HG03469 (cell line): ENCODE measurements around the gene RUNX2.

Source experiments
- ATAC-seq: cut with Tn5 transposase; IDR thresholded peaks from one replicate; pipeline ENCODE4 v1.9.1; 2021; ENCODE audit warnings: mild to moderate bottlenecking, moderate library complexity, moderate number of reproducible peaks; ENCODE audit not compliant: unreplicated experiment

The RUNX2 gene

GRCh38 chr6:45398075-45398813 is 70.1 kb downstream of the RUNX2 start:
- ATAC-seq: no peak

- ATAC-seq: no peak
Measured at GRCh38 chr6:45400021-45400420, 71.9 kb downstream of the RUNX2 start.

GRCh38 chr6:45411959-45412358 is 83.8 kb downstream of the RUNX2 start:
- ATAC-seq: no peak

- ATAC-seq: no peak
Measured at GRCh38 chr6:45415315-45415714, 87.2 kb downstream of the RUNX2 start.

DNA sequence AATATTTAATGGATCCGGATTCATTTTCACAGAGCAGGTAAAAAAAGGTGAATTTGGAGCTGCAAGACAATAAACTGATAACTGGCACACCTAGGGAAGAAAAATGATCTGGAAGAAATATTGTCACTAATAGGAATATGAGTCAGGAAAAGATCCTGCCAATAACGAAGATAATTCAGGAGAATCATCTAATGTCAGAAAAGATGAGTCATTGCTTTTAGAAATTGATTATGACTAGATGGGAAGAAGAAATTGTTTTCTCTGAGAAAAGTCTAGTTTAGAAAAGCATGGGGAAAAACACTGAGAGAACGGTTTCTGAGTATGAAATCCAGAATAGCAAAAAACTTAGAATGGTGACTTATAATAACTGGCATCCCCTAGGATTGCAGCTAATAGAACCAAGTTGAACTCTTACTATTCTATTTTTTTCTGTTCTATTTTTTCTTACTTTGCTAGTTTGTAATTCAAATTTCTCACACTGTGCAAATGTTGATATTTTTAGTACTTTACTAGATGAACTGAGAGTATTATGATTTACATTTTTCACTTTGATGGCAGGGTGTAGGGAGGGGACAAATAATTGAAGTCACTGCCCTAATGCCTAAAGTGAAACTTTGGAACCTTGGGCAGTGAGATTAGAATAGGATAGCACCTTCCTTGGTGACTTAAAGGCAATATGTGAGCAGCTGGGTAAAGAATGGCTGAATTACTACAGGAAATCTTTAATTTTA is 87.8 kb downstream of the RUNX2 start:
- ATAC-seq: no peak

DNA sequence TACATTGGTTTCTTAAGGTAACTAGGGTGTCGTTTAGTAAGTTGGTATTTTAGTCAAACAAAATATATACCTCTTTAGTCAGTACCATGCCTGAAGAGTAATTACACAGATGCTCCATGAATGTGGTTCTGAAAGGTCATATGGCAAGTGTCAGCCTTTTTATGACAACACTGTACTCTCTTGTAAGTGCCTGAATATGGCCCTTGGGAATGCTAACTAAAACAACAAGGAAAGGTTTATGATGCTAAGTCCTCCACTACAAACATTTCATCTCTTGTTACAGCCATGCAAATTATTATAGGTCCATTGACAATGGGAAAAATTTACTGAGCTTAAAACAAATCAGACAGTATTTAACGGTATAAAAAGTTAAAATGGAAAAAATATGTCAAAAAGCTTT is 88.6 kb downstream of the RUNX2 start:
- ATAC-seq: no peak

DNA sequence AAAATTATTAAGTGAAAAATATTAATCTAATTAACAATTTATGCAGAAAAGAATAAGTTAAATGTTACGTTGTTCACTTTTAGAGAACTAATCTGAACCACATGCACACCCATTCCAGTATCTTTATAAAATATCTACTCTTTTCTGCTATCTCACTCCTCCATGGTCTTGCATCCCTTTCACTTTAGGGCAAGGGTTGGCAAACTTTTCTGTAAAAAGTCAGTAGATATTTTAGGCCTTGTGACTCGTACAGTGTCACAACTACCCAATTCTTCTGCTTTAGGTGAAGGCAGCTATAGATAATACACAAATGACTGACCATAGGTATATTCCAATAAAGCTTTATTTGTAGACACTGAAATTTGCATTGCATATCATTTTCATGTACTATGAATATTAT is 89.3 kb downstream of the RUNX2 start:
- no peak for ATAC-seq

DNA sequence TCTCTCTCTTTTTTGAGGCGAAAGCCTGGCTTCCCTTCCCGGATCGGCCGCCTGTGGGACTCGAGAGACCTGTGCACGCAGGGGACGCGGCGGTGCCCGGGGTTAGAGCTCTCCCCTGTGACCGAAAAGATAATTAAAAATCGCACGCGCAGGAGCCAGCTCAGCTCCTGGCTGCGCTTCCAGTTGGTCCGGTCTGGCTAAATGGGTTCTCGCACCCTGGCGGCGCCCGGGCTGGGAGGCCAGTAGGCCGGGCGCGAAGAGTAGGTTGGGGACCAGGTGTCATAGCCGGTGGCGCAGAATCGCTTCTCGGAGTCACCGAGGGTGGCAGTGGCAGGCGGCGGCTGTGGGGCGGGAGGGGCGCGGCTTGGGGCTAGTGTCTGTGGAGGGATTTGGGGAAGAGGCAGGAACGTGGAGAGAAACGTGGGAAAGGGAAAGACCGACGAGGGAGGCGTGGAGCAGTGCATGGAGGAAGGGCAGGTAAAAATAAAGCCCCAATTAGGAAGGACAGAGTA is 91.5 kb downstream of the RUNX2 start:
- ATAC-seq: no peak

DNA sequence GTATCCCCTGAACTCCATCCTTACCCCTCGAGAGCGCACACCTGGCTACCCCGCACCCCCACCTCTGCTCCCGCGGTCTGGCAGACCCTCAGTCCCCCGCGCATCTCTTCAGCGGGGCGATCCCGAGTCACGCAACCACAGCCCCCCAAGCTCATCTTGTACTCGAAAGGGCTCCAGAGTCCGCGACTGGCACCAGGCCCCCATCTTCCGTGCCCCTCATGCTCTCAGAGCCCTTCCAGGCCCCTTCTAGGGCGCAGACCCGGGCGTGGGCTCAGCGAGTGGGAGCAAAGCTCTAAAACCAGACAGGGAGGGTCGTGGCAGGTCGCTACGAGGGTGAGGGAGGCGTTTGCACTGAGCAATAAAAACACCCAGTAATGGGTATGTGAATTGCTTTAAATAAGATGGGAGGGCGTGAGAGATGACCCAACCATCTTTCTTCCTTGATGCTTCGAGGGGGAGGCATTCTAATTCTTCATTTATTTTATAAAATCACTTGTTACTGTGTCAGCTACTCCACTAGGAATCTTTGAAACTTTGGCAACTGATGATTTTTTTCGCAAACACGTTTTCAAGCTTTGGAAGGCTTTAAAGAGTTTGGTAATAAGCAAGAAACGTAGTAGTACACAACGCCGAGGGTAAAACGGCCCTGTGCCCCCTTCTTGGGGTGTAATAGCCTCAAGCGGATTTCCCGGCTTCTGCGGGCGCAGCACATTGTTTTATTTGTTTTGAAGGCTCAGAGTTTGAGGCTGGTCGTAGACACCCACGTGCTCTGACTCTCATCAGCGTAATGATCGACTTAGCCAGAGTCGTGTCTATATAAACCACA is 92.2 kb downstream of the RUNX2 start:
- no peak for ATAC-seq

DNA sequence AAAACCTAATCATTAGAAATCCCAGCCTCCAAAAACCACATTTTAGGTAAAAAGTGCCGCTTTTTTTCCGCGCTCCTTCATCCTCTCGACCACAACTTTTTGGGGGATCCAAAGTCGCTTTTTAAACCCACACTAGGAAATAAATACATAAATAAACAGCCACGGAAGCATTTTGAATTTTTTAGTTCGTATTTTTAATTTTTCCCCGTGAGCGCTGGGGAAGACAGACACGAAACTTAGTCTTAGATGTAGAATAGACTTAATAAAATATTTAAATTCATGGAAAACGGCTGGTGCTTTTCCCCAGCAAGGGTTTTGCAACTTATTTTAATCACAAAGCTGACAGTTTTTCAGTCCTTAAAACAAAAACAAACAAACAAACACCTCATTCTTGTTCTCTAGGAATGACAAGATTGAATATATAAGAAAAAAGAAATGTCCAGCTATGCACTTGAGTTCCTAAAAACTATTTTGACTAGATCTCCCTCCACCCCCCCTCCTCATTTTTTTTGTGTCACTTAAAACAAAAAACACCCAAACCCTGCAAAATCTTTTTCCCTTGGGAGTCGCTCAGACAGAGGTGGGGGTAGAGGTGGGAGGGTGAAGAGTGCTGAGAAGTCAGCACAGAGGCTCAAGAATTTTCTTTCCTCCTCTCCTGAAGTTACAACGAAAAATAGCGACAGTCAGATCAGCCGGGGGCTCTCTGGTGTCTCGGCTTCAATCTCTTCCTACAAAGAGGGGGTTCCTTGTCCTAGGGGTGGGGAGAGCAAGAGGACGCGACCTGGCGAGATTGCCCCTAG is 93.0 kb downstream of the RUNX2 start:
- ATAC-seq: no peak

DNA sequence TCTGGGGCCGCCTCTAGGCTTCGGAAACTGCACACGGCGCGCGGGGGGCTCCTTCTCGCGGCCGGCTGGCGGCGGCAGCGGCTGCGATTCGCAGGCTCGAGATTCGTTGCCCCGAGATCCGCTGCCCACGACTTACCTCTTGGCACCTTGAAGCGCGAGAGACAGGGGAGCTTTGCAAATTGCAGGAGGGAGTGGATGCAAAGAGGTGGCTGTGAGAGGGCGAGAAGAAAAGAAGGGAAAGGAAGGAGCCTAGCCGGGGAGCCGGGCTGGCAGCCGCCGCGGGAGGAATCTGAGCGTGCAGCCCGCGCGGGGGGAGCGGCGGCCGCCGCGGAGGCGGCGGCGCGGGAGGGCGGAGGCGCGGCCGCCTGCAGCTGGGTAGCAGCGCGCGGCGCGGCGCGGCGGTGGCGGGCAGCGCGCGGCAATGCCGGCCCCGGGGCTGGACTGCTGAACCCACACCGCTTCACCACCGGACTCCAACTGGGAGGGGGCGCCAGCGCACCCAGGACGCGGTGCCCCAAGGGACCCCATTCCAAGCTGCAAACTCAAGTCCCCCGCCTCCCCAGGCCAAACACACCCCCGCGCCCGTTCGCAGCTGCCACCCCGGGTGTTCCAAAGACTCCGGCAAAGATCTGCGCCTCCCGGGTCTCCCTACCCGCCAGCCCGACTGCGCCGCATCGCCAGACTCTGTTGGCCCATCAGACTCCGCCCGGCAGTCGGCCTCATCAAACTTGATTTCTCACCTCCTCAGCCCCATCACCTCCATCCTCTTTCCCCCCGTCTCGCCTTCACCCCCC is 93.8 kb downstream of the RUNX2 start:
- no peak for ATAC-seq

DNA sequence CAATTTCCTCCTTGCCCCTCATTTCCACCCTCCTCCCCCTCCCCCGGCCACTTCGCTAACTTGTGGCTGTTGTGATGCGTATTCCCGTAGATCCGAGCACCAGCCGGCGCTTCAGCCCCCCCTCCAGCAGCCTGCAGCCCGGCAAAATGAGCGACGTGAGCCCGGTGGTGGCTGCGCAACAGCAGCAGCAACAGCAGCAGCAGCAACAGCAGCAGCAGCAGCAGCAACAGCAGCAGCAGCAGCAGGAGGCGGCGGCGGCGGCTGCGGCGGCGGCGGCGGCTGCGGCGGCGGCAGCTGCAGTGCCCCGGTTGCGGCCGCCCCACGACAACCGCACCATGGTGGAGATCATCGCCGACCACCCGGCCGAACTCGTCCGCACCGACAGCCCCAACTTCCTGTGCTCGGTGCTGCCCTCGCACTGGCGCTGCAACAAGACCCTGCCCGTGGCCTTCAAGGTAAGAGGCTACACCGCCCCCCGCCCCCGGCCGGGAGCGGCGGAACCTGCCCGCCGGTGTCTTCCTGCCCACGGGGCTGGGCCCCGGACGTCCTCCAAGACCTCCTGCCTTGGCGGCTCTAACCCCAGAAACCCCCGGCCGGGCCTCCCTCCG is 94.5 kb downstream of the RUNX2 start:
- no peak for ATAC-seq

GRCh38 chr6:45423111-45423823 is 95.1 kb downstream of the RUNX2 start:
- ATAC-seq: no peak

DNA sequence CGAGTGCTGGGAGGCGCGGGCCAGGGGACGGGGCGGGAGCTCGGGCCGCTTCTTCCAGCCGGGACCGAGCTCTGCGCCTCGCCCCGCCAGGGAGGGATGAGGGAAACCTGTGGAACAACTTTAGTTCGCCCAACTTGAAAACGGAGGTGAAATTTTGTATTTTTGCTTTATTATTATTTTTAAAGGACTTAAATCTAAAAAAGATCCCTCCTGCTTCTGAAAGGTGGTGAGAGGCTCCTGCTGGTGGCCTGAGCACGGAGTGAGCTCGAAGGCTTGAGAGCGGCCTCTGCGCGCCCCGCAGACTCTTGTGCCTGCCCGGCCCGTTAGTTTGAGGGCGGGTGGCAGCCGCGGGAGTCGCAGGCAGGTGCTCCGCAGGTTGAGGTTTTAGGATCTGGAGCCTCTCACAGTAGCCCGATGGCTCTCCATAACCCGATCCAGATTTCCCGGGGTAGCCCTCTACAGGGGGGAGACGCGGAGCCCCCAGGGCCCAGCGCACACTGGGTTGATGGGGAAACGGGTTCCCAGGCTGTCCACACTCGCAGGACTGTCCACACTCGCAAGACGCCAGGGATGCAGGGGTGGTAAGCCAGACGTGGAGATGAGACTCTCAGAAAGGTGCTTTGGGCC is 95.8 kb downstream of the RUNX2 start:
- no peak for ATAC-seq

DNA sequence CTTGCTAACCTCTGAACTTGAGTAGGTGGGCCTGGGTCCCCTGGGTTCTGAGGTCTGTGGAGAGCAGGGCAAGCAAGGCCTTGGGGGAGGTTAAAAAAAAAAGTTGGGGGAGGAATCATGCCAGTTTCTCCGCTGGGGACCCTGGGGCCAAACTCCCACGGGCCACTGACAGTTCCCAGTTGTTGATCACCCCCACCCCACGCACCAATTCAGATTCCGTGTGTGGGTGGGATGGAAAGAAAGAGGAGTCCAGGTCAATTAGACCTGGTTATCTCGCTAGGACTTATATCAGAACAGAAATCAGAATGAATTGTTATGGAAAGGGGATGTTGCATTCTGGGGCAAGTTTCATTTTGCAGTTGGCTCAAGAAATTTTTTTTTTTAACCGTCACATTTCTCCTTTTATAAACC is 96.3 kb downstream of the RUNX2 start:
- ATAC-seq: no peak

- ATAC-seq: no peak
Measured at GRCh38 chr6:45426251-45426650, 98.1 kb downstream of the RUNX2 start.

DNA sequence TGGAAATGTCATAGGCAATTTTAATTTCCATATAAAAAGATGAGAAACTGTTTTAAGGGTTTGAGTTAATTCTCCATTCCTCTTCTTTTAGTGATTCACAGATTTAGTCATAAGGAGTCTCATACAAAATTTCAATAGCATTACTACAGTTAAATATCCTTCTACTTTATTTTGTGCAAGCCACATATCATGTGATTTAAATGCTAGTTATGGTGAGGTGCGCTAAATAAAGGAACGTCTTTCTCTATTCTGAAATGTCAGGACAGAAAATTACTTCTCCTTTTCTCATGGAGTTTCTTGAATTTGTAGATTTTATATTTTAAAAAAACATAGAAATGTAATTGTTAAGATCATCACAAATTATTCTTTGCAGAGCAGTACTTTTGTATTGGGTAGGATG is 99.6 kb downstream of the RUNX2 start:
- no peak for ATAC-seq

DNA sequence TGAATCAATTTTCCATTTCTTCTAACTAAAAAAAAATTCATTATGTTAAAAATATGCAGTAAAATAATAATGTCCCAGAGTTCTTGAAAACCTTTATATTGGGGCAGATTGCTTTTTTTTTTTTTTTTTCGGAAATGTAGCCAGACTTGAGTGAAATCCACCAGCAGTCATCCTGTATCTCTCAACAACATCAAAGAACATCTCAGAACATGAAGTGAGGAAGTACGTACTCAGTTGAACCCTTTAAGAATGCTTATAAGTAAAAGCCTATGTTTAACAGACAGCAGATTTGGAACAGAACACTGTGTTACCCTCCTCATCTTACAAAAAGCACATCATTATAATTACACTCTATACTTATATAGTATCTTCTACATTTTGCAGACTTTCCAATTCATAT is 100.6 kb downstream of the RUNX2 start:
- no peak for ATAC-seq
